NCI-H1092 (cell line): Measurements from ENCODE around the gene ADGRB3.
A peak's percentile ranks its signal among the peaks of the same experiment; 100 is the strongest.

ENCODE experiments used
- DNase-seq: peaks from one replicate; lab custom pipeline; 2025; lab: John Stamatoyannopoulos, UW

Gene ADGRB3

GRCh38 chr6:68704485-68704884 is 69.4 kb downstream of the ADGRB3 start:
- DNase-seq, result no peak

- DNase-seq, result no peak
These were observed 74.0 kb downstream of the ADGRB3 start for GRCh38 chr6:68709091-68709490.

GRCh38 chr6:68709882-68710281 is 74.8 kb downstream of the ADGRB3 start:
- no peak for DNase-seq

- no peak for DNase-seq
These were observed 75.4 kb downstream of the ADGRB3 start for GRCh38 chr6:68710496-68710895.

- no peak for DNase-seq
These were observed 75.8 kb downstream of the ADGRB3 start for GRCh38 chr6:68710916-68711315.

- DNase-seq, result no peak
These were observed 76.4 kb downstream of the ADGRB3 start for GRCh38 chr6:68711386-68712000.

- no peak for DNase-seq
These were observed 81.5 kb downstream of the ADGRB3 start for GRCh38 chr6:68716620-68717019.

- DNase-seq, result peak; percentile 63
These were observed 83.4 kb downstream of the ADGRB3 start for GRCh38 chr6:68718385-68719073.

GRCh38 chr6:68719761-68720160 is 84.7 kb downstream of the ADGRB3 start:
- DNase-seq, result no peak

- no peak for DNase-seq
These were observed 87.9 kb downstream of the ADGRB3 start for GRCh38 chr6:68722891-68723527.

GRCh38 chr6:68724060-68724459 is 89.0 kb downstream of the ADGRB3 start:
- no peak for DNase-seq

GRCh38 chr6:68726337-68726736 is 91.3 kb downstream of the ADGRB3 start:
- DNase-seq, result no peak

GRCh38 chr6:68726992-68727391 is 91.9 kb downstream of the ADGRB3 start:
- DNase-seq, result no peak

- no peak for DNase-seq
These were observed 92.6 kb downstream of the ADGRB3 start for GRCh38 chr6:68727699-68728098.

GRCh38 chr6:68728159-68728979 is 93.3 kb downstream of the ADGRB3 start:
- DNase-seq, result no peak

GRCh38 chr6:68729377-68729903 is 94.4 kb downstream of the ADGRB3 start:
- DNase-seq, result no peak

GRCh38 chr6:68730291-68731054 is 95.4 kb downstream of the ADGRB3 start:
- DNase-seq, result no peak

GRCh38 chr6:68732423-68732822 is 97.3 kb downstream of the ADGRB3 start:
- DNase-seq, result no peak

GRCh38 chr6:68735866-68736265 is 100.8 kb downstream of the ADGRB3 start:
- no peak for DNase-seq

GRCh38 chr6:68737061-68737460 is 102.0 kb downstream of the ADGRB3 start:
- DNase-seq, result no peak

GRCh38 chr6:68738039-68738438 is 103.0 kb downstream of the ADGRB3 start:
- no peak for DNase-seq
